ENCODE data around the gene ANKRD36.
A peak's percentile ranks its signal among the peaks of the same experiment; 100 is the strongest.
"Not testable (repeated sequence)": the region's sequence is repeated elsewhere in the genome, so short reads cannot be mapped to it uniquely, and the experiment has no call there.

The ANKRD36 gene

GRCh38 chr2:97129090-97129489, 16.1 kb downstream of the ANKRD36 start:
- not testable (repeated sequence) for DNase-seq

DNA sequence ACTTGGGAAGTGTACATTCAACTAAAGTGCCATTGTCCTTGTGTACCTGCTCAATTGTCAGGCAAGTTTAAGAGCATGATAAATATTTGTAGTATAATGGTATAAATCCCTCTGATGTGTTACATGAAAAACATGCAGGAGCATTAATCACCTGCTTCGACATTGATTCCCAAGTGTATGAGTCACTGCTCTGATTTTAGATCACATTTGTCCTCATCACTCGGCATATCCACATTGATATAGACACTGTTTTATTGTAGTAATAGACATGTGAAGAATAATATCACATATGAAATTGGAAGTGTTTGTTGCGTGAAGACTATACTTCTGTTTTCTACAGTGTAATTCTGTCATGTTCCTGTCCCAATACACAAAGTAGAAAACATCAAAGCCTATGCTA, 31.1 kb downstream of the ANKRD36 start:
- not testable (repeated sequence) for DNase-seq

GRCh38 chr2:97166548-97166947, 53.6 kb downstream of the ANKRD36 start:
- not testable (repeated sequence) for DNase-seq

GRCh38 chr2:97167938-97168337, 55.0 kb downstream of the ANKRD36 start:
- DNase-seq, result not testable (repeated sequence)

DNA sequence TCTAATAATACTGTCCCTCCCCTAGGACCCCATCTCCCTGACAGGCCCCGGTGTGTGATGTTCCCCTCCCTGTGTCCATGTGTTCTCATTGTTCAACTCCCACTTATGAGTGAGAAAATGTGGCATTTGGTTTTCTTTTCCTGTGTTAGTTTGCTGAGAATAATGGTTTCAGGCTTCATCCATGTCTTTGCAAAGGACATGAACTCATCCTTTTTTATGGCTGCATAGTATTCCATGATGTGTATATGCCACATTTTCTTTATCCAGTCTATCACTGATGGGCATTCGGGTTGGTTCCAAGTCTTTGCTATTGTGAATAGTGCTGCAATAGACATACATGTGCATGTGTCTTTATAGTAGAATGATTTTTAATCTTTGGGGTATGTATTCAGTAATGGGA, 55.6 kb downstream of the ANKRD36 start:
- DNase-seq, result not testable (repeated sequence)

GRCh38 chr2:97180391-97180790, 67.4 kb downstream of the ANKRD36 start:
- DNase-seq, result not testable (repeated sequence)

DNA sequence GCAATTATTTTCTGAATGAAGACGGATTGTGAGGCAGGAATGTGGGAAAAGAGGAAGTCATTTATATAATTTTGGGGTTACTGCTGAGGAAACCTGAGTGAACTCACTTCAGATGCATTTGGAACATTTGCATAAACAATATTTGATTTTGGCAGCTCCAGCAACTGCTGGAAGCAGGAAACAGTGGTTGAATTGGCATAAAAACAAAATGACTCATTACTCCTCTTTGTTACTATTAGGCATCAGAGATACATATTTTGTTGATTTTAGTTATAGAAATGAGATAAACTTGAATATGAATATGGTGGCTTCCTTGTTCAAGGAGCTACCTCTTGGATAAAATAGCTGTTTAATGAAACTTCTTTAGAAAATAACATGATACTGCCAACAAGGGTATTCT, 82.4 kb downstream of the ANKRD36 start:
- not testable (repeated sequence) for DNase-seq

- DNase-seq, result not testable (repeated sequence)
Measured at GRCh38 chr2:97197251-97197650, 84.3 kb downstream of the ANKRD36 start.

DNA sequence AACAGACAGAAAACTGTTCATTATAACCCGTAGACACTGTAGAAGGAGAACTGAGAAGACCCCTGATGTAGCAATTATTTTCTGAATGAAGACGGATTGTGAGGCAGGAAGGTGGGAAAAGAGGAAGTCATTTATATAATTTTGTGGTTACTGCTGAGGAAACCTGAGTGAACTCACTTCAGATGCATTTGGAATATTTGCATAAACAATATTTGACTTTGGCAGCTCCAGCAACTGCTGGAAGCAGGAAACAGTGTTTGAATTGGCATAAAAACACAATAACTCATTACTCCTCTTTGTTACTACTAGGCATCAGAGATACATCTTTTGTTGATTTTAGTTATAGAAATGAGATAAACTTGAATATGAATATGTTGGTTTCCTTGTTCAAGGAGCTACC, 87.9 kb downstream of the ANKRD36 start:
- not testable (repeated sequence) for DNase-seq

GRCh38 chr2:97202643-97203250, 89.8 kb downstream of the ANKRD36 start:
- not testable (repeated sequence) for DNase-seq

GRCh38 chr2:97210325-97210724, 97.4 kb downstream of the ANKRD36 start:
- DNase-seq, result no peak

DNA sequence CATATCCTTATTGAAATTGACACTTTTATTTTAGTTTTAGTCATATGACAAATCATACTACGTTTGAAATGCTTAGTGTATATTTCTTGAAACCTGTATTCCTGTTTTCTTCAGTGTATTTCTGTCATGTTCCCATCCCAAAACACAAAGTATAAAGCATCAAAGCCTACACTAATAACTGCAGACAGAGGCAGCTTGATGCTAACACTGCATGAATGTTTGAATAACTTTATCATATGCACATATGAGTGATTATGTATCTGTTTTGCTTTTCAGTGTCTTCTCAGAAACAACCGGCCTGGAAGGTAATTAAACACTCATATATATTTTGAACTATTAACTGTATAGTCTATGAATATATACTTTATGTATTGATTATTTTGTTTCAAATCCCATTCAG, 102.1 kb downstream of the ANKRD36 start:
- DNase-seq, result not testable (repeated sequence)

GRCh38 chr2:97230848-97231585, 118.1 kb downstream of the ANKRD36 start:
- not testable (repeated sequence) for DNase-seq

DNA sequence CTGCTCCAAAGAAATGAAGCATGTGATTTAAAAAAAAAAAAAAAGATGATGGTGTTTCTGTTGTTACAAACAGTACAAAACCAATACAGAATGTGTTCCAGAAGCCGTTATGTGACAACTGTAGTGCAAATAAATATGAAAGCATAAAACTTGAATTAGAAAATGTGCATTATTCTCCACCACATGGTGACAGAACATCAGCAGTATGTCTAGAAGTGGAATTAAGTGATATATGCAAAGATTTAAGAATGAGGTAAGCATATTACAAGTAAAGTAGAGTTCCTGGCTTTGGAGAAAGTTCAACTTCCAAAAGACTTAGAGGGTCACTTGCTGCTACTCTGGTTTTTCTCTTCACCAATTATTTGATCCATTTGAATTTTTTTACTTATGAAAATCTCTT, 120.0 kb downstream of the ANKRD36 start:
- not testable (repeated sequence) for DNase-seq

DNA sequence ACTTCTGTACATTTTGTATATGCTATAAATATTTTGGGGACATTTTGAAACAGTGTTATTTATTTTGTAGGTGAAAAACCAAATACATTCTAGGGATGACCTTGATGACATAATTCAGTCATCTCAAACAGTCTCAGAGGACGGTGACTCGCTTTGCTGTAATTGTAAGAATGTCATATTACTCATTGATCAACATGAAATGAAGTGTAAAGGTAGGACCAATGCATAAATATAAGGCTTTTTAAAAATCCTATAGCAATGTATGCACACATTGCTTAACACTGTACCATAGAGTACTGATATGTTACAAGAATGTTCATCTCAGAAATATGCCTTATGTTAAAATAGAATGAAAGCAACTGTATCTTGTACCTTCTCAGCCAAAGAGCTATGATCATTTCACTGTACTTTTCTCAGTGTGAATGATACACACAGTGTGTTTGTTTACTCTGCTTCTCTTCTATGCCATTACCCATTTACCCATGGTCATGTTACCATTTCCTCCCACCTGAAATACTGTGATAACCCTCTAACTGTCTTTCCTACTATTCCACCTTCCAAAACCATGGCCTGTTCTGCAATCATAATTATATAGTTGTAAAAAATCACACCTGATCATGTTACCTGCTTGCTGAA, 120.8 kb downstream of the ANKRD36 start:
- not testable (repeated sequence) for DNase-seq

- DNase-seq, result not testable (repeated sequence)
Measured at GRCh38 chr2:97261192-97261591, 148.2 kb downstream of the ANKRD36 start.

GRCh38 chr2:97266449-97266848, 153.5 kb downstream of the ANKRD36 start:
- DNase-seq, result not testable (repeated sequence)

- peak in 1 of 2 experiments; percentile 22 for DNase-seq
Measured at GRCh38 chr2:97267411-97268074, 154.6 kb downstream of the ANKRD36 start.

GRCh38 chr2:97268075-97268591, 155.2 kb downstream of the ANKRD36 start:
- peak; percentile 19 to 20 for DNase-seq

DNA sequence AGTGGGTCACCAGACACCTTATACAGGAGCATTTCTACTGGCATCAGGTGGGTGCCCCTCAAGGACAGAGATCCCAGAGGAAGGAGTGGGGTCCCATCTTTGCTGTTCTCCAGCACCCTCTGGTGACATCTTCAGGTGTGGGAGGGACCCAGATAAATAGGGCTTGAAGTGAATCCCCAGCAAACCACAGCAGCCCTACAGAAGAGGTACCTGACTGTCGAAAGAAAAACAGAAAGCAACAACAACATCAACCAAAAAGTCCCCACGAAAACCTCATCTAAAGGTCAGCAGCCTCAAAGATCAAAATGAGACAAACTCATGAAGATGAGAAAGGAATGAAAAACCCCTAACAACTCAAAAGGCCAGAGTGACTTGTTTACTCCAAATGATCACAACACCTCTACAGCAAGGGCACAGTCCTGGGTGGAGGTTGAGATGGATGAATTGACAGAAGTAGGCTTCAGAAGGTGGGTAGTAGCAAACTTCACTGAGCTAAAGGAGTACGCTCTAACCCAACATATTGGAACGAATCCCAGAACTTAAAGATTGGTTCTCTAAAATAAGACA, 163.4 kb downstream of the ANKRD36 start:
- not testable (repeated sequence) for DNase-seq

DNA sequence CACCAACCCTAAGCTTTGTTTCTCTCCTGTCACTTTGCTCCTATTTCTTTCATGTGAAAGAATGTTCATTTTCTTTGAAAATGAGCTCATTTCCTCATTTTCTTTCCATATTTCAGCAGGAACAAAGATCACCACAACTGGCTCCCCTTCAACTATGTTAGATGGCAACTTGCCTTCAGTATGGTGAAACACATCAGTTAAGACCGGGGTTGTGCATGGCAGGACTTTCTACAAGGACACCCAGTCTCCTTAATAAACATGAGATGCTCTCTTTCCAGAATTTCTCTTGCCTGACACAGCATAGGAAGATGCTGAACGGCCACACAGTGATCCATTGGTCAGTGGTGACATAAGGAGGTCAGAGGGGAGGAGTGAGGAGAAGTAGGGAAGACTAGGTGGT, 172.2 kb downstream of the ANKRD36 start:
- DNase-seq, result not testable (repeated sequence)

GRCh38 chr2:97293687-97294086, 180.7 kb downstream of the ANKRD36 start:
- DNase-seq, result not testable (repeated sequence)

Data from activated T-cell treated with anti-CD3 and anti-CD28 coated beads, Interleukin-2, amount 50 U/mL, for 48 hours (primary cell).